ENCODE data around the gene S100A6. TPM values are rescaled to one million over a fixed set of nuclear protein-coding genes. Genes with fewer than 3 reads are reported as not detected.
"Not testable (repeated sequence)": the region's sequence is repeated elsewhere in the genome, so short reads cannot be mapped to it uniquely, and the experiment has no call there.

Gene S100A6
- total and polyA plus RNA-seq, 2 donors (not counting 3 experiments of a cell fraction or from before 2014, with no cell fraction given): 552 to 908 TPM

GRCh38 chr1:153582836-153583235 lies 47.0 kb upstream of the S100A6 start:
- BruUV-seq (replicated peaks); H3K4me3 ChIP-seq (replicated peaks in 1 of 3; ENCODE audit: insufficient read depth in 1 of 3, low read depth in 1 of 3, low read length in 3 of 3); H3K9me3 ChIP-seq (replicated peaks; ENCODE audit: control insufficient read depth, insufficient read depth, low read length); H3K9me1 ChIP-seq (replicated peaks; ENCODE audit: control insufficient read depth, extremely low read depth, insufficient read depth, low read length); H4K20me1 ChIP-seq (replicated peaks; ENCODE audit: control insufficient read depth, extremely low read depth, insufficient read depth, low read length); H2AFZ ChIP-seq (ENCODE audit: low read depth, low read length); DNase-seq (ENCODE audit: low read depth, low spot score); H3K9ac ChIP-seq (replicated peaks; ENCODE audit: extremely low read depth, insufficient read depth, low read length); H3K4me1 ChIP-seq (ENCODE audit: control insufficient read depth, extremely low read depth, insufficient read depth, low read length); FAIRE-seq; H3K79me2 ChIP-seq (ENCODE audit: control insufficient read depth, insufficient read depth, low read length); H3K27me3 ChIP-seq (ENCODE audit: control insufficient read depth in 2 of 2, insufficient read depth in 2 of 2, low read length in 2 of 2); H3K27ac ChIP-seq (ENCODE audit: insufficient read depth, low read depth, low read length); H3K36me3 ChIP-seq (ENCODE audit: control insufficient read depth in 2 of 2, extremely low read depth in 1 of 2, insufficient read depth in 2 of 2, low read length in 2 of 2); H3K4me2 ChIP-seq (ENCODE audit: insufficient read depth, low read length); dilution Hi-C loops (cut with MboI; ENCODE audit: extremely low pct_ligation_motif_present, low sequenced_read_pairs); POLR2A ChIA-PET; intact Hi-C loops (cut with micrococcal nuclease): not testable (repeated sequence)
- CTCF ChIA-PET: interaction anchor here (1.3 to 2.0 kb wide), 2 partner anchors 10 to 45 kb away, joined by 4 to 18 read pairs; partner anchors contain the start of gene S100A13

GRCh38 chr1:153578936-153579335 lies 43.1 kb upstream of the S100A6 start:
- H3K9me1 ChIP-seq (replicated peaks; ENCODE audit: control insufficient read depth, extremely low read depth, insufficient read depth, low read length): no peaks in the 10 kb centered on the region
- POLR2A ChIA-PET: no interaction called here
- H3K9ac ChIP-seq (replicated peaks; ENCODE audit: extremely low read depth, insufficient read depth, low read length): no peak overlapping the region
- H2AFZ ChIP-seq (ENCODE audit: low read depth, low read length): no peak overlapping the region
- no peak overlapping the region for H3K27ac ChIP-seq (ENCODE audit: insufficient read depth, low read depth, low read length)
- no peaks in the 10 kb centered on the region for H4K20me1 ChIP-seq (replicated peaks; ENCODE audit: control insufficient read depth, extremely low read depth, insufficient read depth, low read length)
- H3K79me2 ChIP-seq (ENCODE audit: control insufficient read depth, insufficient read depth, low read length): no peaks in the 10 kb centered on the region
- BruUV-seq (replicated peaks): no TSS peak
- no peaks in the 10 kb centered on the region for H3K4me1 ChIP-seq (ENCODE audit: control insufficient read depth, extremely low read depth, insufficient read depth, low read length)
- dilution Hi-C loops (cut with MboI; ENCODE audit: extremely low pct_ligation_motif_present, low sequenced_read_pairs): no loop called here
- no peaks in the 10 kb centered on the region for H3K36me3 ChIP-seq (ENCODE audit: control insufficient read depth in 2 of 2, extremely low read depth in 1 of 2, insufficient read depth in 2 of 2, low read length in 2 of 2)
- H3K9me3 ChIP-seq (replicated peaks; ENCODE audit: control insufficient read depth, insufficient read depth, low read length): no peaks in the 10 kb centered on the region
- CTCF ChIA-PET: interaction anchor here (0.9 kb wide), 1 partner anchor 48 kb away, joined by 6 read pairs; the partner anchor contains the start of gene S100A13
- no peak overlapping the region for H3K4me2 ChIP-seq (ENCODE audit: insufficient read depth, low read length)
- intact Hi-C loops (cut with micrococcal nuclease): no loop called here
- H3K4me3 ChIP-seq (replicated peaks in 1 of 3; ENCODE audit: insufficient read depth in 1 of 3, low read depth in 1 of 3, low read length in 3 of 3): no peak overlapping the region
- TF ChIP-seq POLR2A (IDR thresholded peaks at IDR 0.05; ENCODE audit: low read depth, low read length): no peak
- no peak for TF ChIP-seq JUN (IDR thresholded peaks at IDR 0.05; ENCODE audit: borderline replicate concordance, insufficient read depth, insufficient read length, low read depth)
- no peak for TF ChIP-seq MYC (IDR thresholded peaks at IDR 0.05; ENCODE audit: low read depth, low read length)
- TF ChIP-seq EZH2 (IDR thresholded peaks at IDR 0.05; ENCODE audit: borderline replicate concordance, low read depth, low read length, severe bottlenecking): no peak
- no peak for TF ChIP-seq GATA2 (IDR thresholded peaks at IDR 0.05; ENCODE audit: insufficient read depth, insufficient read length, low read depth, low read length)
- TF ChIP-seq CTCF (IDR thresholded peaks at IDR 0.05; ENCODE audit: extremely low read depth in 1 of 2, insufficient read depth in 1 of 2, low read depth in 1 of 2, low read length in 2 of 2): no peak
- TF ChIP-seq POLR2AphosphoS5 (IDR thresholded peaks at IDR 0.05; ENCODE audit: insufficient read depth, low read depth, low read length): no peak
- TF ChIP-seq MAX (IDR thresholded peaks at IDR 0.05; ENCODE audit: insufficient read depth, insufficient read length): no peak
- TF ChIP-seq FOS (IDR thresholded peaks at IDR 0.05; ENCODE audit: borderline replicate concordance, insufficient read depth, low read length): no peak
- FAIRE-seq: no peak
- no peak for DNase-seq (ENCODE audit: low read depth, low spot score)
- no peaks in the 10 kb centered on the region for H3K27me3 ChIP-seq (ENCODE audit: control insufficient read depth in 2 of 2, insufficient read depth in 2 of 2, low read length in 2 of 2)
